ENCODE data around the gene LGALS9. TPM values are rescaled to one million over a fixed set of nuclear protein-coding genes. Genes with fewer than 3 reads are reported as not detected.

Gene LGALS9
- total RNA-seq, 1 donor from 2014 or later = 9.4 TPM

GRCh38 chr17:27593232-27593856 lies 37.6 kb upstream of the LGALS9 start:
- Histone ChIP-seq H3K36me3 (ENCODE audit: insufficient read depth, low read length) (peaks cover 12% of the 10 kb centered on the region), H3K79me2 (ENCODE audit: insufficient read depth, low read length) (no peaks in the 10 kb centered on the region), H3K4me1 (ENCODE audit: insufficient read depth, low read length) (no peaks in the 10 kb centered on the region), H3K4me2 (ENCODE audit: low read length) (no peak overlapping the region), H4K20me1 (ENCODE audit: insufficient read depth, low read length) (no peaks in the 10 kb centered on the region), H3K4me3 (ENCODE audit: insufficient read depth, low read depth, low read length) (no peak overlapping the region), H3K27ac (ENCODE audit: low read depth, low read length) (no peak overlapping the region), H3K9me3 (ENCODE audit: insufficient read depth, low read depth, low read length) (no peaks in the 10 kb centered on the region), H2AFZ (ENCODE audit: low read depth, low read length) (no peak overlapping the region), H3K9ac (ENCODE audit: low read length) (no peak overlapping the region), H3K27me3 (ENCODE audit: insufficient read depth, low read length) (no peaks in the 10 kb centered on the region)
- DNase-seq (ENCODE audit: low read depth) (no peak), FAIRE-seq (no peak)
- TF ChIP-seq CTCF (IDR thresholded peaks at IDR 0.05; ENCODE audit: insufficient read depth, low read depth, low read length) (no peak), EZH2 (IDR thresholded peaks at IDR 0.05; ENCODE audit: insufficient read depth, low read length) (no peak)
- Mint-ChIP-seq H3K27ac (ENCODE audit: unreplicated experiment) (no peak overlapping the region), H3K36me3 (ENCODE audit: low read depth, unreplicated experiment) (peaks cover 50% of the 10 kb centered on the region), H3K4me3 (ENCODE audit: unreplicated experiment) (no peak overlapping the region), H3K27me3 (ENCODE audit: low read depth, unreplicated experiment) (no peaks in the 10 kb centered on the region), H3K9me3 (ENCODE audit: unreplicated experiment) (no peaks in the 10 kb centered on the region), H3K4me1 (ENCODE audit: low read depth, unreplicated experiment) (peaks cover 8% of the 10 kb centered on the region)

- Mint-ChIP-seq H3K27me3 (ENCODE audit: low read depth, unreplicated experiment) (no peaks in the 10 kb centered on the region), H3K9me3 (ENCODE audit: unreplicated experiment) (no peaks in the 10 kb centered on the region), H3K27ac (ENCODE audit: unreplicated experiment) (no peak overlapping the region), H3K36me3 (ENCODE audit: low read depth, unreplicated experiment) (peaks cover 51% of the 10 kb centered on the region), H3K4me3 (ENCODE audit: unreplicated experiment) (no peak overlapping the region), H3K4me1 (ENCODE audit: low read depth, unreplicated experiment) (peaks cover 8% of the 10 kb centered on the region)
- Histone ChIP-seq H3K27me3 (ENCODE audit: insufficient read depth, low read length) (no peaks in the 10 kb centered on the region), H2AFZ (ENCODE audit: low read depth, low read length) (no peak overlapping the region), H3K4me3 (ENCODE audit: insufficient read depth, low read depth, low read length) (no peak overlapping the region), H3K27ac (ENCODE audit: low read depth, low read length) (no peak overlapping the region), H3K9me3 (ENCODE audit: insufficient read depth, low read depth, low read length) (no peaks in the 10 kb centered on the region), H3K9ac (ENCODE audit: low read length) (no peak overlapping the region), H3K79me2 (ENCODE audit: insufficient read depth, low read length) (no peaks in the 10 kb centered on the region), H3K4me2 (ENCODE audit: low read length) (no peak overlapping the region), H4K20me1 (ENCODE audit: insufficient read depth, low read length) (no peaks in the 10 kb centered on the region), H3K4me1 (ENCODE audit: insufficient read depth, low read length) (no peaks in the 10 kb centered on the region), H3K36me3 (ENCODE audit: insufficient read depth, low read length) (peaks cover 8% of the 10 kb centered on the region)
- DNase-seq (ENCODE audit: low read depth) (no peak), FAIRE-seq (no peak)
- no peak for TF ChIP-seq CTCF (IDR thresholded peaks at IDR 0.05; ENCODE audit: insufficient read depth, low read depth, low read length)
- TF ChIP-seq EZH2 (IDR thresholded peaks at IDR 0.05; ENCODE audit: insufficient read depth, low read length) = no peak
Measured at GRCh38 chr17:27593857-27594255, 37.1 kb upstream of the LGALS9 start.

- H2AFZ ChIP-seq (ENCODE audit: low read depth, low read length) = no peak overlapping the region
- H3K79me2 ChIP-seq (ENCODE audit: insufficient read depth, low read length) = no peaks in the 10 kb centered on the region
- DNase-seq (ENCODE audit: low read depth) (no peak), FAIRE-seq (no peak)
- peaks cover 4% of the 10 kb centered on the region for H3K36me3 ChIP-seq (ENCODE audit: insufficient read depth, low read length)
- no peaks in the 10 kb centered on the region for H3K27me3 ChIP-seq (ENCODE audit: insufficient read depth, low read length)
- H3K4me2 ChIP-seq (ENCODE audit: low read length) = no peak overlapping the region
- Mint-ChIP-seq H3K36me3 (ENCODE audit: low read depth, unreplicated experiment) (peaks cover 44% of the 10 kb centered on the region), H3K27me3 (ENCODE audit: low read depth, unreplicated experiment) (no peaks in the 10 kb centered on the region), H3K4me1 (ENCODE audit: low read depth, unreplicated experiment) (peaks cover 8% of the 10 kb centered on the region), H3K27ac (ENCODE audit: unreplicated experiment) (no peak overlapping the region), H3K4me3 (ENCODE audit: unreplicated experiment) (no peak overlapping the region), H3K9me3 (ENCODE audit: unreplicated experiment) (no peaks in the 10 kb centered on the region)
- H3K9me3 ChIP-seq (ENCODE audit: insufficient read depth, low read depth, low read length) = no peaks in the 10 kb centered on the region
- TF ChIP-seq EZH2 (IDR thresholded peaks at IDR 0.05; ENCODE audit: insufficient read depth, low read length) (no peak), CTCF (IDR thresholded peaks at IDR 0.05; ENCODE audit: insufficient read depth, low read depth, low read length) (no peak)
- H3K9ac ChIP-seq (ENCODE audit: low read length) = no peak overlapping the region
- no peaks in the 10 kb centered on the region for H3K4me1 ChIP-seq (ENCODE audit: insufficient read depth, low read length)
- H4K20me1 ChIP-seq (ENCODE audit: insufficient read depth, low read length) = no peaks in the 10 kb centered on the region
- H3K27ac ChIP-seq (ENCODE audit: low read depth, low read length) = no peak overlapping the region
- no peak overlapping the region for H3K4me3 ChIP-seq (ENCODE audit: insufficient read depth, low read depth, low read length)
Measured at GRCh38 chr17:27595208-27595607, 35.8 kb upstream of the LGALS9 start.
